ENCODE data around the gene LHPP.
A peak's percentile ranks its signal among the peaks of the same experiment; 100 is the strongest.

The LHPP gene

DNA sequence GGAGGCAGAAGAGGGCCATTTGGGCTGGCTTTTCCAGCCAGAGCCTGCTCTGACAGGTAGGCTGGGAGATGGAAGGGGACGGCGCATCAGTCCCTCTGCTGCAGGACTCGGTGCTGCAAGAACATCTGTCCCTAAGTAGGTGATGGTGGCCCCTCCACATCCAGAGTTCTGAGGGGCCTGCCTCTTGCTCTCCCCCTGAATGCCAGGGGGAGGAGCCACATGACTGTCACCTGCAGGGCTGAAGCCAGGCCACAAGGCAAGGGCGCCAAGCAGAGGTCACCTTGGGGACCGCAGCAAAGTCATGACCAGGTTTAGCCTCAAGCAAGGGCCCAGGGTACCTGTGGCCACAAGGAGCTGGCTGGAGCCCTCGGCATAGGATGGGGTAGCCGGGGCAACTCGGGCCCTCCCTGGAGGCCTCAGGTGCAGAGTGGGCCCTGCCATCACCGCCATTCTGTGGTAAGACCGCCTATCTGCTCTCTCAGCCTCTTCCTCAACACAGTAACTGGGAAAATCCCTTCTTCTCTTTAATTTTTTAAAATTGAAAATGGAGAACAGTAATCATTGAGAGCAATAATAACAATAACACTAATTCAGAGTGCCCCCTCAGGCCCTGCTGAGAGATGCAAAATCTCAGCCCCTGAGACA lies 183.3 kb downstream of the LHPP start:
- no peak for DNase-seq (ENCODE audit: low read depth)

DNA sequence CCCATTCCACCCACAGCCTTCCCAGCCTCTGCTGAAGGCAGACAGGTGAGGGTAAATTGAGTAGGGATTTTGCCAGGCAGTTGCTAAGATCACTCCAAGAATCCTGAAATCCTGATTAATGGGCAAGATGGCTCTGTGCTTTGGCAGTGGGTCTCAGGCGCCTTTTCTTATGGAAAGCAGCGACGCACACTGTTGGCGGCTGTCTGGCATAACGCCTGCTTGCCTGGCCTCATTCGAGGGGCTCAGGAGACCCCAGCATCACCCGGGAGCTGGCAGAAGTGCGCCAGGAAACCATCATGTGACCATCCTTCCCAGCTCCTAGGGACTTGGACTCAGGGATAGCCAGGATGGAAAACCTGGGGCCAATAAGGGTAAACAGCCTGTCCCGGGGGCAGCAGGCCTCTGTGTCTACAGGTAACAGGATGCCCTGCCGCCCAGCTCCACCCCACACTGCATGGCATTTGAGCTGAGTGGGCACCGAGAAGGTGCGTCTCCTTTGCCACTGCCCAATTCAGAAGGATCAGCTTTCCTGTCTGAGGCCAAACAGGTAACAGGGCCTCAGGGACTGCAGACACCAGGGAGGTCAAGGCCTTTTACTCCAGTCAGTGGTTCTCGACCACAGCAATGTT lies 184.0 kb downstream of the LHPP start:
- no peak for DNase-seq (ENCODE audit: low read depth)

DNA sequence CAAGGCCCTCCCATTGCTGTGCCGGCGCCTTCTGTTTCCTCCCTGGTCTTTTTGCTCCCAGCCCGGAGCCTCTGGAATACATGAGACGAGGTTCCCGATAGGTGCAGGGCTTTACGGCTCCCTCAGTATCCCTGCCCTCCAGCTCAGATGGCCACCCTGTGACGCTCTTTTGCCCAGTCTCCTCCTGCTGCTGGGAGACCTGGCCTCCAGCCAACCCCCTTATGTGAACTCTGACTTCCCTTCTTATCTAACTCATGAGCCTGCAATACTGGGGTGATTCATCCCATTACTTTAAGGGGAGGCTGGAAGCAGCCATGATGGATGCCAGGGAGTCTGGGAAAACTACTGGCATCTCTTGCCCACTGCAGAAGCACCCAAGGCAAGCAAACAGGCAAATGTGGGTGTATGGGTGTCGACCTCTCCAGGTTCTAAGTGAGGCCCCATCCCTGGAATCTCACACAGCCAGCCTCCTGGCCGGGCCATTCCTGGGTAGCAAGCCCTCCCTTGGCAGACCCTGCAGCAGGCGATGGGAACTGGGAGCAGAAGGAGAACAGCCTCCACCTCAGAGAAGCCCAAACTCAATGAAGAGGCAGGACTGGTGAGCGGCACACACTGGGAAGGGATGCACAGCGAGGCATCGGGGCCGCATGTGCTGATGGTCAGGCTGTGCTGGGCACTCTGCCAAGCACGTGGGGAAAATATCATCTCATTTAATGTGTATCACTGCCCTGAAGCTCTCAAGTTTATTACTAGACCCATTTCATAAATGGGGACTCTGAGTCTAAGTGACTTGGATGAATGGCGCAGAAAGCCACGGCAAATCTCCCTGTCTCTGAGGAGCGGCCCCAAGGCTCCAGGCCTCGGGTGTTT lies 185.1 kb downstream of the LHPP start:
- peak; percentile 65 for DNase-seq (ENCODE audit: low read depth)

DNA sequence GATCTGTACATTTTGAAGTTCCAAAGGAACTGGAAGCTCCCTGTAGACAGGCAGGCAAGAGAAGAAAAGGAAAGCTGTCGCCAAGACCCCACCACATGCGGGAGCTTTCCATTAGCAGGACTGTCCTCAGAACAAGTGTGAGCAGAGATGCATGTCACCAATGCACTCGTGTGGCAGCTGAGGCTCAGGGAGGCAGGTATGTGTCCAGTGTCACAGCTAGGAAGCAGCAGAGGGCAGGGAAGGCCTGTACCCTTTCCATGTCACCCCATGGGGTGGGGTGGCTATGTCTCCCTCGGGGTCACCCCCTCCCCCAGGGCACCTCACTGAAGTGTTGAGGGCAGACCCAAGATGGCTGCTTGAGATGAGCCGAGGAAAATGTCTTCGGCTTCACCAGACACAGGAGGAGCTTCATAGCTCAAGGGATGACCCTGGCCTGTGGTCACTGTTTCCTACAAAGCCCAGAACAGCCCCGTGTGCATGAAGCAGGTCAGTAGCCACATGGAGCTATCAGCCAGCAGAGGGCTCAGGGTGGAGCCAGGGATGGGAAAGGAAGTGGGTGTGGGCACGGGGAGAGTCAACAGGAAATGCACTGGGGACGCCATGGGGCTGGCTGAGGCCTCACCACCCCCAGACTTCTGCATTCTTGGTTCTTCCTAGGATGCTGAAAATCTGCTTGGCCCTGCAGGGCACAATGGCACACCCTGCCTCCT lies 186.0 kb downstream of the LHPP start:
- DNase-seq (ENCODE audit: low read depth): peak; percentile 69

DNA sequence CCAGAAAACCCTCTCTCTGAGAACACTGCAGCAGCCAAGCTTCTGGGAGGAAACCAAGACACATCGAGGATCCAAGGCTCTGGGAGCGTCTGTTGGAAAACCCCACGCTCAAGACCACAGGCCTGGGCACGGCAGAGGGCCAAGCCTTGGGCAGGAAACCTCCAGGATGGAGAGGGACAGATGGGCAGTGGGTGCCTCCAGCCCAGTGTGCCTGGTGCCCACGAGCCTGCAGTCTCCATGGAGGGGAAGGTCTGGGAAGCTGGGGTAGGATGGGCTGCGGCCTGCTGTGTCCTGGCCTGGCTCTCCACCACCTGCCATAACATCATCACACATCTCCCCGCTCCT lies 186.5 kb downstream of the LHPP start:
- no peak for DNase-seq (ENCODE audit: low read depth)

DNA sequence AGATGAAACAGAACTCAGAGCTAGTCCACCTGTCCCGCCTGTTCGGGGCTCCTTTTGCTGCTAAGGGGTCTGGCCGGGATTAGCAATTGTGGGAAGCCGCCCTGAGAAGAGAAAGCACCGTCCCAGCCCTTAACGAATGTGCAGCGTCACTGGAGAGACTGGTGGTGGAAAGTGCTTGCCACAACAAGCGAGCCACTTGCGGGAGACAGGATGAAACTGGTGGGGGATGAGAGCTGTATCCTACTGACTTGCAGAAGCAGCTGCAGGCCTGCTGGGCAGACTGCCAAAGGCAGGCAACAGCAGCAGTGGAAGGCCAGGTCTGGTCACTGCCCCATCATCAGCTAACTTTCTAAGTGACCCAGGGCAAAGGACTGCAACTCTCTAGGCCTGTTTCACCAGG lies 187.1 kb downstream of the LHPP start:
- DNase-seq (ENCODE audit: low read depth): no peak

DNA sequence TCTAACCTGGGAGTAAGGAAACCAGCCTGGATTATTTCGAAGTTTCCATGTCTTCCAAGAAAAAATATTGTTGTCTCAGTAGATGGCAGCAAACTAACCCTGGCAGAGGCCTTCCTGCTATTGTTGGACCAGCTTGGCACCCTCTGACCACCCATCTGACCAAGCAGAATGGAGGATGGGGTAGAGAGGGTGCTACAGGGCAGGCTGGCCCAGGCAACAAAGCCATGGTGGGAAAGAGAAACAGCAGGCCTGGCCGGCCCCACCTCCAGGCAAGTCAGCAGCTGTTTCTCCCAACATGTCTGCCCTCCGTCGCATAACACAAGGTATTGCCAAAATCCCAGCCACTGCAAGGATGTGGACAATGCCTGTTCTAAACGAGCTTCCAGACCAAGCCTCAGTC lies 187.6 kb downstream of the LHPP start:
- DNase-seq (ENCODE audit: low read depth): no peak

DNA sequence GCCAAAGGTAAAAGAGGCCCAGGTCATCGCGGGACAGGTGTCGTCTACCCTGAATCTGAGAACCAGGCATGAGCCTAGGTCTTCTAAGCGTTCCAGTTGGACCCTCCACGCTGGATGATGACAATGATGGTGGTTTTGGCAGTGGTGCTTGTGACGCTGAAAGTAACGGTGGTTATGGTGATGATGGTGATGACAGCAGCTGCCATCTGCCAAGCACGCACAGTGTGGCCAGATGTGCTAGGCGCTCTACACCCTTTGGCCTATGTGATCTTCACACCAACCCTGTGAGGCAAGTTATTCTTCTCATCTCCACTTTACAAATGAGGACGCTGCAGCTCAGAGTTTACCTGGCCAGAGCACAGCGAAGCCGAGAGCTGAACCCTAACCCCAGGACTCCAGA lies 188.6 kb downstream of the LHPP start:
- no peak for DNase-seq (ENCODE audit: low read depth)

DNA sequence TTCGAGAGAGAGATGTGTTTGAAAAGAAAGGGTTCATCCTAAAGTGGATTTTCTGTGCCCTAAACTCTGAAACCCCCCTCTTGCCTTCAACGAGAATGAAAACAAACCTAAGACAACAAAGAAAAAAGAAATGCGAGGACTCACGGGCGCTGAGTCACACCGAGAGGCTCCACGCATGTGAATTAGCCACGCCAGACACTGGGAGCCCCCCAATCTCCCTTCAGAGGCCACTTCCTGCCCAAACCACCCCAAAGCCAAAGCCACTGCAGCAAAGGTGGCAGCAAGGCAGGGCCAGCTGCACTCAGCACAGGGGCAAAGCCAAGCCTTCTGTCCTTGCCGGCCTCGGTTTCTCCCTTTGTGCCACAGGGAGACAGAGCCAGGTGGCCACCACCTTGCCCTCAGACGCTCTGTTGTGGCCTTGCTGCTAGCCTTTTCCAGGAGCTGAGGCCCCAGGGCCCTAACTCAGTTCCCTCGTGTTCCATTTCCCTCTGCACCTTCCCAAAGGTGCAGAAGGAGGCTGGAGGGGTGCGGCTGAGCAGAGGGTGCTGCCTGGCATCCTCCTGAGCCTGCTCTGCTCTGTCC lies 189.3 kb downstream of the LHPP start:
- no peak for DNase-seq (ENCODE audit: low read depth)

DNA sequence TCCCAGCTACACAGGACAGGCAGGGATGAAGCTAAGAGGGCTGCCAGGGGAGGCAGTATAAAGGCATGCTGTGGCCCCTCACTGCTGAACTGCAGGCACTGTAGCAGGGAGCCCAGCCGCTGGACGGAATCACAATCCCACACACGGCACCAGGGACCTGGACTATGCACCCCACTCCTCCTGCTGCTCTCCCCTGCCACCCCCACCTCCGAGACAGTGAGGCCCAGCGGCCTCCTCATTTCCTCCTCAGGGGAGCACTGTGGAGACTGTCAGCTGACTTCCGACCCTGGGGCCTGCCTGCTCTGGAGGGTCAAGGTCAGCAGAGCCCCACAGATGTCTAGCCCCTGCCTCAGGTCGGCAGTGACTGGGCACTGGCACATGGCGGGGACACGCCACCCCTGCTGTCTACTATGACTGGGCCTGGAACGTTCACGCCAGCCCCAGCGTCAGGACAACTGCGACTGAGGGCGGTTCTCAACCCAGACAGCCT lies 189.8 kb downstream of the LHPP start:
- DNase-seq (ENCODE audit: low read depth): no peak

DNA sequence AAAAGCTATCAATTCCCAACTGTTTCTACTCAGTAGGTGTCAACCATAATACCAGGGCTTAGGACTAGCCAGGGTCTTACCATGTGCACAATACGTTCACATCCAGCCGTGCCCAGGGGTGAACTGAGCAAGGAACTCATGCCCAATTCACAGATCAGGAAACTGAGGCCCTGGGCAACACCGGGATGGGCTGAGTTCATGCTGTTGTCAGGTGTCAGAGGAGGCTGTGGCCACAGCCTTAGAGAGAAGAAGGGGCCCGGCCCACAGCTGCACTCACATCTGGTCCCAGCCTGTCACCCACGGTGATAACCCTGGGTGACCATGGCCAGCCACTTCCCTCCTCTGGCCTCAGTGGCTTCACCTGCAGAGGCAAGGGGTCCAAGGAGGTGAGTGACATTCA lies 190.6 kb downstream of the LHPP start:
- no peak for DNase-seq (ENCODE audit: low read depth)

DNA sequence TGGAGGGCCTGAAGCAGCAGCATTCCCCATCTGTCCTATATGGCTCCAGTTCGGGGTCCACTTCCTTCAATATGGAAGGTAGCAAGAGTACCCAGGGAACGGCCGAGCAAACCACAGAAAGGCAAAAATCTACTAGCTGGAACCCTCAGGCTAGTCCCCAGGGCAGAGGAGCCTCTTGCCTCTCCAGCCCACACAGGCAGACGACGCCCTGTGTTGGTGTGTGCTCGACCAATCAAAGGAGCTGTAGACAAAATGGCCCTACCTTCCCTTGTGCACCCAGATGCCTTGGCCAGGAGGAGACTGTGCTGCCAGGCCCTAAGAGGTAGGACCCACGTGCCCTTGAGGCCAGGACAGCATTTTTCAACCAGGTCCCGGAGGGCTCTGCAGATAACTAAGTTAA lies 191.1 kb downstream of the LHPP start:
- no peak for DNase-seq (ENCODE audit: low read depth)

DNA sequence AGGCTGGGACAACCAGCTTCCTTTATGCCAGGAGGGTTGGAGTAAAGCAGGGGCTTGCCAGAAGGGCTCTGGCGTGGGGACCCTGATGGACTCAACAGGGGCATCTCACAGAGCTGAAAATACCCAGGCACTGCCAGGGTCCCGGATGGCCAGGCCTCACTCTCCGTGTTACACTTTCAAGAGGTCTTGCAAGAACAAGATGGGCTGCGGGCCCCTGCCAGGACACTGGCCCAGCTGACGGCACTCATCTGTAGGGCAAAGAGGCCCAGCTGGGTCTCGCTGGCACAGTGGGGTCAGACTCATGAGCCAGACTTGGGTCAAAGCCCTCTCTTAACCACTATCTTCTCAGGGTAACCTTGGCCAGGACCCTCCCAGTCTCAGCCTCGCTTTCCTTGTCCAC lies 191.7 kb downstream of the LHPP start:
- DNase-seq (ENCODE audit: low read depth): no peak

DNA sequence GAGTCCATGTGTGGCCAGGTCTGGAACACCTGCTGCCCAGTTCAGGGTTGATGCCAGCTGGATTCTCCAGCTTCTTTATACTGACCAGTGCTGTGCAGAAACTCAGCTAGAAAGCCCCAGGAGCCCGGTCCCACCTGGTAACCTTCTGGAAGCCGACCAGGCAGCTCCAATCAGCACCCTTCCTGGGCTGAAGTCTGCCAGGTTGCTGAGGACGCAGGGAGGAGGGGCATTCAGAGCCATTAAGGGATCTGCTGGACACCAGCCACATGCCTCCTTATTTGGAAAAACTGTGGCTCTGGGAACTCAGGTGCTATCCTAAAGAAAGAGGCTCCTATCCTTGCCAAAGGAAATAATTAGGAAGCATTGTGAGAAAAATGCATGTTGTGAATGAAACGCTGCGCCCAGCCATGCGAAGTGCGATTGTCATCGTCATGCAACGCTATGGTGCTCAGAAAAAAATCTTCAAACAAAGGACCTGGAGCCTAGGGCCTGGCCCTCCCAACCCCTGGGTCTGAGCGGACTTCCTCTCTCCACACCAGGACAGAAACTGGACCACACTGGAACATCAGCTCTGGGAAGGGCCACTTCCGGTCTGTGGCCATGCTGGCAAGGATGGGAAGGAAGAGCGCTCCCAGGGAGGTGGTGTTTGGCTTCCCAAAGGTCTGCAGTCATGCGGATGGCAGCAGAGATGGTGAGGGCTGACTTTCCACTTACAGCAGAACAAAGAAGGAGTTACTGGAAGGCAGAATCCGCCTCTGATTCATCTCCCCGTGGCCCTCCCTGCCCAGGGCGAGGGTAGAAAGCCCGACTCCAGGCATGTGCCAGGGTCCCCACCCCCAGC lies 192.4 kb downstream of the LHPP start:
- no peak for DNase-seq (ENCODE audit: low read depth)

DNA sequence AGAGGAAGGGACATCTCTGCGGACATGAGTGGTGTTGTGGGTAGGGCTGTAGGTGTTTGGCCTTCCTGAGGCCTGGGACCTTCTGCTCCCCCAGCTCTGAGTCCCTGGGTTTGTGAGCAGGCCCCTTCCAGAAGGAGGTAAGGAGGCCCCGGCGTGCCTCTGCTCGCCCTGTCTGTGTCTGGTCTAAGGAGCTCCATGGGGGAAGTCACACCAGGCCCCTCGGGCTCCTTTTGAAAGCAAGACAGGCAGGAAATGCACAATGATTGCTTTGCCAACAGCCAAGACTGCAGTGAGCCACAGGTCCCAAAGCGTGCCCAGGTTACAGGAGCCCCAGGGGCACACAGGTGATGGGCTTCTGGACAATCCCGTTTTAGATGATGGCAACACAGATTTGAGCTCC lies 193.1 kb downstream of the LHPP start:
- no peak for DNase-seq (ENCODE audit: low read depth)

DNA sequence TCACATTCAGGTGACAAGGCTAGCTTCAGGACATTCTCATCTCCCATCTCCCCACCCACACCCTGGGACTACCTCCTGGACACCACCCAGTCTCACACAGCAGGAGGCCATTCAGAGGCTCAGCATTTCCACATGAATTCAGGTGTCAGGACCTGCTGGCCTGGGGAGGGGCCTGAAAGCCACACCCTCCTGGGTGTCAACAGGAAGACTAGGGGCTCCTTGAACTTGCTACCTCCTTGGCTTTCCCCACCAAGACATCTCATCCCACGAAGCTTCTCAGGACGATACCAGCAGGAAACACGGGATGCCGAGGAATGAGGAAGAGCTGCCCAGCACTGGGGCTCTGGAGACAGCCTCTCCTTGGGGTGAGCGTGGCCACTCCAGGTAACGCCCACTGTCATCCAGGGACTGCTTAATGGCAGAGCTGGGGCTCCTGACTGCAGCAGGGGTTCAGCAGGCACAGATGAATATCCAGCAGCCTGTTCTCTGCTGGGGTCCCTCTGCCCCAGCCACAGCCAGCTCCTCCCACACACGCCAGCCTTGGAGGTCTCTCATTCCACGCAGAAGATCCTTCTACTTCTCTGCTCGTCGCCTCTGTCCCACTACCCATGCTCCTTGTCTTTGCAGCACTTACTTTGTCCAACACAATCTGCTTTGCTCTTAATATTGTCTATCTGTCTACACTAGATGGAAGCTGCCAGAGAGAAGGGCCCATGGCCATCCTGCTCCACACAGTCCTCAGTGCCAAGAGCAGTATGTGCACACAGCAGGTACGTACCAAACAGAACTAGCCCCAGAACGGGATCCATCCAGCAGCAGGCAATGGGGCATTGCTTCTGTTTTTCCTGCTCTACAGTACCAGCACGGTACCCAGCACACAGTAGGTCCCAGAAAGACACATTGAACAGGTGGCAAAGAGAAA lies 193.8 kb downstream of the LHPP start:
- no peak for DNase-seq (ENCODE audit: low read depth)

DNA sequence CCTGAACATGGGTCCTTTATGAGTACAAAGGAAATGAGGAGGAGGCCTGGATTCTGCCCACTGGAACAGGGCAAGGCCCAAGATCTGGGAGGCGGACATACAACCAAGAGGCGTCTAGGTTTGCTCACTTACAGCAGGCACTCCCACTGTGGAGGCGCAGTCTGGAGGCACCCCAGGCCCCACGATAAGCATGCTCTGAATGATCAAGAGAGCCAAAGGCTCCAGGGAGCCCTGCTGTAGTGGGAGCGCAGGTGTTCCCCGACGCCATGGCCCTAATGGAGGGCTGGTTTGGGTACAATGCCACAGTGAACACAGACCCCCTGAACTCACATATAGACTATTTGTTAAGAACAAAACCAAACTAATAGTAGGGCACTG lies 194.5 kb downstream of the LHPP start:
- no peak for DNase-seq (ENCODE audit: low read depth)

DNA sequence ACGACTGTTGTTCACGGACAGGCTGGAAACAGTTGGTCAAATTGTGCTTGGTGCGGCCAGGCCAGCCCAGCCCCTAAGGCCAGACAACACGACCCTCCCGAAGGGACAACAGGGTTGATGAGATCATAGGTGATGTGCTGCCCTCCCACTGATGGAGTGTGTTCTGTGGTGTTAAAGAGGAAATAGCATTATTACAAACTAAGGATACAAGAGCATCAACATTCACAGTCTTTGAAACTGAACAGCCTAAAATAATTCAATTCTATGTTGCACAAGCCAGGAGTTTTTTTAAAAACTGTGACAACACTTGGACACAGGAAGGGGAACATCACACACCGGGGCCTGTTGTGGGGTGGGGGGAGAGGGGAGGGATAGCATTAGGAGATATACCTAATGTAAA lies 194.9 kb downstream of the LHPP start:
- DNase-seq (ENCODE audit: low read depth): no peak

DNA sequence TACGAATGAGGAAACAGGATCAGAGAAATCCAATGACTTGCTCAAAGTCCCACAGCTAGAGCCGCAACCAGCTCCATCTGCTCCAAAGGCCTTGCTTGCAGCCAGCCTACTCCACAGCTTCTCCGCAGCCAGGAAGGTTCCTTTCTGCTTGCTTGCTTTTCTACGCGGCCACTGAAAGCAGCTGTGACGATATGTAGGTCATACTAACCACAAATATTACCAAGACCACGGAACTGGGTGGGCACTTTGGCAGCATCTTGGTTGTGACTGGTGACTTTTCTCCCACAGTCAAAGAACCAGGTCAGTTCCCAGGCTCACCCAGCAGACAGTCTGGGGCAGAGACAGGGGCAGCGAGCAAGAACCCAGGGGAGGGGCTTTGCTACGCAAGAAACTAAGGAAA lies 196.2 kb downstream of the LHPP start:
- DNase-seq (ENCODE audit: low read depth): no peak

DNA sequence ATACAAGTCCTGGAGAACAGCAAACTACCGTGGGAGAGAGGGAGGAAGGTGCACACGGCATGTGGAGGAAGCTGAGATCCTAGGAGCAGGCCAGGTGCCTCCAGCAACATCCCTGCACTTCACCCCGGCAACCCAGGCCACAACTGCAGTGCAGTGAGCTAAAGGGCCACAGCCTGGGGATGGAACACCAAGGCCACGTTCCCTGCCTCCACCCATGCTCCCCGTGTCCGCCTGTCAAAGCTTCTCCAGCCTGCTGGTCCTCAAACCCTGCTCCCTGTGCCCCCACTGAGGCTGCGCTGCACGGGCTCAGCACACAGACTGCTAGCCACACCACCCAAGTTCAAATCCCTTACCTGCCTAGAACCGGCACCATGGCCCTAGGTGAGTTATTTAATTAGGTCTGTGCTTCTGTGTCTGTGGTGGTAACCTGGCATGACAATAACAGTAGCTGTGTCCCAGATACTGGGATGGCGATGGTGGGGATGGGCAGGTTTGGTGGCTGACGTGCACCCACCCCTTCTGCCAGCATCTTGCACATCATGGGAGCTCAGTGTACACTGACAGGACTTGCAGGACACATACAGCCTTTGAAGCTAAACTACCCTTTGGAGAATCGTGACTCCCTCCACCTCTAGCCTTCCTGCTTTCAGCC lies 197.1 kb downstream of the LHPP start:
- no peak for DNase-seq (ENCODE audit: low read depth)

All from ELR (cell line).